Choroid plexus epithelial cell (primary cell): Measurements from ENCODE around the gene B4GALT3.

Experiments used
- DNase-seq: peaks from one replicate; pipeline ENCODE4 v3.0.0-alpha.2; 2010; ENCODE audit warnings: low read depth
- H3K4me3 ChIP-seq: 2 replicates; pipeline ENCODE4 v1.5.1; 2011; ENCODE audit warnings: low read depth, mild to moderate bottlenecking, control low read depth, low read length, moderate library complexity
- TF ChIP-seq, protein P1 (sequence below): conservative IDR thresholded peaks from 2 replicates; pipeline ENCODE4 v1.5.1; 2011; ENCODE audit warnings: low read depth, mild to moderate bottlenecking, control low read depth, inconsistent platforms, low read length, moderate library complexity

The B4GALT3 gene

DNA sequence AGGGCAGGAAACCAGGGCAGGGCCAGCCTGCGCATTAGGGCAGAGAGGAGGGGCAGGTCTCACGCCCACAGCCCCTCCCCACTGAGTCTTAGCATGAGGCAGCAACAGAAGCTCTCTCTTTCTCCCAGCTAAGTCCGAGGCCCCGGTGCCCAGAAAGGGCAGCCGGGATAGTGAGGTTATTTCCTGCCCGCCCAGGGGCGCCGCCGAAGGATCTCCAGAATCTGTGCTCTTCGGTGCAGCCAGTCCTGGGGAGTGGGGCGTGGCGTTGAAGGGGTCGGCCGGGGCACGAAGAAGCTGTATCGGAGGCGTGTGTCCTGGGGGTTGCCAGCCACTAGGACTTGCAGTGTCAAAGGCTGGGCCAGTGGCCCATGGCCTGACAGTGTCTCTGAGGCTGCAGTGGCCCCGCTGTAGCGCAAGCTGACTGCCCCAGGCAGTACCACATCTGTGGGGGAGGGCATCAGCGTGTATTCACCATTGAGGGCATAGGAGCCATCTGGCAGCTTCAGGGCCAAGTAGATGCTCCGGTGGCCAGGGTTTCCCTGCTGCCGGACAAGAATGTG, 13.7 kb upstream of the B4GALT3 start:
- no peak overlapping the region for H3K4me3 ChIP-seq
- no peak for DNase-seq
- TF ChIP-seq, protein P1, sequence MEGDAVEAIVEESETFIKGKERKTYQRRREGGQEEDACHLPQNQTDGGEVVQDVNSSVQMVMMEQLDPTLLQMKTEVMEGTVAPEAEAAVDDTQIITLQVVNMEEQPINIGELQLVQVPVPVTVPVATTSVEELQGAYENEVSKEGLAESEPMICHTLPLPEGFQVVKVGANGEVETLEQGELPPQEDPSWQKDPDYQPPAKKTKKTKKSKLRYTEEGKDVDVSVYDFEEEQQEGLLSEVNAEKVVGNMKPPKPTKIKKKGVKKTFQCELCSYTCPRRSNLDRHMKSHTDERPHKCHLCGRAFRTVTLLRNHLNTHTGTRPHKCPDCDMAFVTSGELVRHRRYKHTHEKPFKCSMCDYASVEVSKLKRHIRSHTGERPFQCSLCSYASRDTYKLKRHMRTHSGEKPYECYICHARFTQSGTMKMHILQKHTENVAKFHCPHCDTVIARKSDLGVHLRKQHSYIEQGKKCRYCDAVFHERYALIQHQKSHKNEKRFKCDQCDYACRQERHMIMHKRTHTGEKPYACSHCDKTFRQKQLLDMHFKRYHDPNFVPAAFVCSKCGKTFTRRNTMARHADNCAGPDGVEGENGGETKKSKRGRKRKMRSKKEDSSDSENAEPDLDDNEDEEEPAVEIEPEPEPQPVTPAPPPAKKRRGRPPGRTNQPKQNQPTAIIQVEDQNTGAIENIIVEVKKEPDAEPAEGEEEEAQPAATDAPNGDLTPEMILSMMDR: no peak

- no peak overlapping the region for H3K4me3 ChIP-seq
- TF ChIP-seq, protein P1: no peak
- peak; percentile 23 for DNase-seq
These were observed 11.7 kb upstream of the B4GALT3 start for GRCh38 chr1:161189036-161189435.

GRCh38 chr1:161188381-161188780, 11.1 kb upstream of the B4GALT3 start:
- no peak for DNase-seq
- TF ChIP-seq, protein P1: no peak
- no peak overlapping the region for H3K4me3 ChIP-seq

GRCh38 chr1:161187311-161187710, 10.0 kb upstream of the B4GALT3 start:
- H3K4me3 ChIP-seq: no peak overlapping the region
- peak; percentile 50 for DNase-seq
- TF ChIP-seq, protein P1: no peak

DNA sequence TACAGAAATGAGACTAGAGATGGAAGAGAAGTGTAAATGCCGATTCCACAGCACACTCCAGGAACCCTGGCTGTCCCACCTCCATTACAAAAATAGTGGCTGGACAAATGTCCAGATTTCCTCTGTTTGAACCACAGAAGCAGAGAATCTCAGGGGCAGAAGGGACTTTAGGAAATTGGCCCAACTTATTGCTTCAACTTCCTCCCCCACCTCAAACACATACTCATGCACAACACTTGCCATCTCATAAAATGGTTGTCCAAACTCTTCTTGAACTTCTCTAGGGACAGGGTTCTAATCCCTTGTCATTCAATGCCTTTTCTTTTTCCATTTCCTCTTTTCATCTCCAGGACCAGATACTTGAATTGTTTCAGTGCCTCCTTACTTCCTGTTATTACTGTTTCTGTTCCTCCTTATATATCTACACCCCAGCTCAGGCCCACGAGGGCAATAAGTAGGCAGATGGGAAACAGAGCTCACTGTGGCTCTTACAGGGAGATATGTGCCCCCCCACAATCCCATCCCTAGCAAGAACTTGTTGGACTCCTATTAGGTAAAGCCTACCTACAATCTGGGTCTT, 8.5 kb upstream of the B4GALT3 start:
- DNase-seq: no peak
- TF ChIP-seq, protein P1: no peak
- no peak overlapping the region for H3K4me3 ChIP-seq

DNA sequence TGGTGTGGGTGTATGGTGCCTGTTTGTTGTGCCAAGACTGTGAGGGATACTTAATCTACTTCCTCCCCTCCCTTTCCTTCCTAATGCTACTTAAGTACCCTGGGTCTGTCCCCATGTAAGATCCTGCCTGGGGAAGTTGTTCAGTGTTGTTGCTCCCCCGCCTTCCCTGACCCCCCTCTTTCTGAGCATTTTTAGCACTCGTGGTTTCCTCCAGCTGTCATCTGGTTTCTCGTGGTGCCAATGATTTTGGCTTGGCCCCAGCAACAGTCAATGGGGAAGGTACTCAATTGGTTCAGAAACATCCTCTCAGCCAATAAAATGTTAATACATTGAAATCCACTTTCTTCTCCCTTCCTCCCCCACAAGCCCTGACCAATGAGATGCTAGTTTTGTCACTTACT, 8.0 kb upstream of the B4GALT3 start:
- peak; percentile 97 for DNase-seq
- TF ChIP-seq, protein P1: no peak
- no peak overlapping the region for H3K4me3 ChIP-seq

DNA sequence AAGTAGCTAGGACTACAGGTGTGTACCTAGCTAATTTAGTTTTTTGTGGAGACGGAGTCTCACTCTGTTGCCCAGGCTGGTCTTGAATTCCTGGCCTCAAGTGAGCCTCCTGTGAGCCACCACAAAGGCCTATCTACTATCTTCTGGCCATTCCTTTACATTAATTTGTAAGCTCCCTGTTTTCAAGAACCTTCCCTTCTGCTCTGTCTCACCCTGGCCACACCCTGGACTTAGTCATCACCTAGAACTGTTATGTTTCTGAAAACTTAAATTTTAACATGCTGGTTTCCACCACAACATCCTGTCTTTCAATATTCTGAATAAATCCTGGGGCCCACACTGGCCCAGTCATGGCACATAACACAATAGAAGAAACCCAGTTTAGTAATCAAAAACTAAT, 4.9 kb upstream of the B4GALT3 start:
- TF ChIP-seq, protein P1: no peak
- no peak overlapping the region for H3K4me3 ChIP-seq
- peak; percentile 57 for DNase-seq
